Measurements from ENCODE around the gene CELF1. TPM values are rescaled to one million over a fixed set of nuclear protein-coding genes. Genes with fewer than 3 reads are reported as not detected.
A peak's percentile ranks its signal among the peaks of the same experiment; 100 is the strongest.

The CELF1 gene
- total RNA-seq, 2 experiments from 2014 or later = 108 to 118 TPM

DNA sequence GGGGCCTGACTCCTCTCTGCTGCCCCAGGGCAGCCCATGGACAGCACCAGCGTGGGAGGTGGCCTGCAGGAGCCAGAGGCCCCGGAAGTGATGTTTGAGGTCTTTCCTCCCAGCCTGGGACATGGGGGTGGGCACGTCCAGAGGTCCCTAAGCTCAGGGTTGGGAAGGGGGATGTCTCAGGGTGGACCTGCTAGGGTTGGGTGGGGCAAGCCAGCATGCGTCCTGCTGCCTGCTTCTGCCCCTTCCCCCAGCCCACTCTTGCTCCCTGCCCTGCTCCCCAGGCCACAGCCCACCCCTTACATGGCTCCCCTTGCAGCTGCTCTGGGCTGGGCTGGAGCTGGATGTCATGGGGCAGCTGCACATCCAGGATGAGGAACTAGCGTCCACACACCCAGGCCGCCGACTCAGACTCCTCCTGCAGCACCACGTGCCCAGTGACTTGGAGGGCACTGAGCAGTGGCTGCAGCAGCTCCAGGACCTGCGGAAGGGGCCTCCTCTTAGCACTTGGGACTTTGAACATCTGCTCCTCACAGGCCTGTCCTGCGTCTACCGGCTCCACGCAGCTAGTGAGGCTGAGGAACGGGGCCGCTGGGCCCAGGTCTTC is 34.9 kb upstream of the CELF1 start:
- H3K27ac Mint-ChIP-seq = no peak overlapping the region
- H3K4me3 Mint-ChIP-seq = no peak overlapping the region
- H3K9me3 Mint-ChIP-seq (ENCODE audit: low read depth) = no peaks in the 10 kb centered on the region
- CTCF ChIA-PET = no interaction called here
- ATAC-seq = no peak
- DNase-seq = no peak
- H3K27me3 Mint-ChIP-seq = peaks cover 7% of the 10 kb centered on the region
- H3K36me3 Mint-ChIP-seq = peaks cover 10% of the 10 kb centered on the region
- H3K4me1 Mint-ChIP-seq = peaks cover 24% of the 10 kb centered on the region

GRCh38 chr11:47587039-47587716 is 34.2 kb upstream of the CELF1 start:
- CTCF ChIA-PET = interaction anchor here (1.0 kb wide), 1 partner anchor 30 kb away, joined by 3 read pairs; no protein-coding TSS in a partner anchor
- H3K4me3 Mint-ChIP-seq = no peak overlapping the region
- H3K9me3 Mint-ChIP-seq (ENCODE audit: low read depth) = no peaks in the 10 kb centered on the region
- DNase-seq = no peak
- peaks cover 14% of the 10 kb centered on the region for H3K36me3 Mint-ChIP-seq
- ATAC-seq = no peak
- peaks cover 18% of the 10 kb centered on the region for H3K4me1 Mint-ChIP-seq
- peaks cover under 1% of the 10 kb centered on the region for H3K27me3 Mint-ChIP-seq
- H3K27ac Mint-ChIP-seq = no peak overlapping the region

DNA sequence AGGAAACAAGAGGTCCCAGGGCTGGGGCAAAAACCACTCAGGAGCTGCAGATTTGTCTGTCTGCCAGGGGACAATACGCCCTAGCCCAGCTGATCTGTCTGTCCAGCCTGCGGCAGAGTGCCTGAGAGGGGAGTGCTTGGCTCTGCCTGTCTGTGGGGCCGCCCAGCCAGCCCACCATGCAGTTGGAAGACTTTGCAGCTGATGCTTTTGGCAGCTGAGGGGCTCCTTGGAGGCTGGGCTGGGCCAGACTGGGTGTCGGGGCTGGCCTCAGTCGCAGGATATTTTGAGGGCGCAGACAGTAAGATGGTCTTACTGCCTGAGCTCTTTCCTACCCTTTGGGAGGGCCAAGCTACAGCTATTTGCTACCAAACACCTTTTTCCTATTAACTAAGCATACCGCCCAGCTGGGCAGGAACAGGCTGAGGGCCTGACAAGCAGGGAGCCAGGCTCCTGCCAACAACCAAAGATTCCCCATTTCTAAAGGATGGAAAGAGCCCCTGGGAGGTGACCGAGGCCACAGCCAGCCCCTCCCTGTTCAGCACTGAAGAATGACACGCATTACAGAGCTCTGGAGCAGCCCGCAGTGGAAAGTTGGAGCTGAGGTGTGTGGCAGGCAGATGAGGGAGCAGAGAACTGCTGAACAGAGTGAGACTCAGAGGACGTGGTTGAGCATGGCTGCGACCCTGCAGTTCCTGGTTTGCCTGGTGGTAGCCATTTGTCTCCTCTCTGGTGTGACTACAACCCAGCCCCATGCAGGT is 33.3 kb upstream of the CELF1 start, which contains the start of gene FAM180B:
TSS of gene FAM180B (plus strand) at position 581 of the 758 bp plus-strand sequence. CDS start at position 672, 91 bp downstream.
- peaks cover 23% of the 10 kb centered on the region for H3K36me3 Mint-ChIP-seq
- no peak for ATAC-seq
- CTCF ChIA-PET = interaction anchor here (1.0 kb wide), 1 partner anchor 31 kb away, joined by 3 read pairs; no protein-coding TSS in a partner anchor

GRCh38 chr11:47583844-47584243 is 30.9 kb upstream of the CELF1 start:
- H3K27me3 Mint-ChIP-seq = no peaks in the 10 kb centered on the region
- ATAC-seq (no peak), DNase-seq (no peak)
- peaks cover 32% of the 10 kb centered on the region for H3K36me3 Mint-ChIP-seq
- CTCF ChIA-PET = no interaction called here
- H3K4me1 Mint-ChIP-seq = peaks cover 25% of the 10 kb centered on the region
- H3K9me3 Mint-ChIP-seq (ENCODE audit: low read depth) = no peaks in the 10 kb centered on the region
- H3K27ac Mint-ChIP-seq = no peak overlapping the region
- no peak overlapping the region for H3K4me3 Mint-ChIP-seq

More for the DNA sequence above, 33.3 kb upstream of the CELF1 start, which contains the start of gene FAM180B:
- H3K9me3 Mint-ChIP-seq (ENCODE audit: low read depth) = no peaks in the 10 kb centered on the region
- no peak for DNase-seq
- no peak within 1 kb of the TSS for H3K4me3 Mint-ChIP-seq
- no peaks in the 10 kb centered on the region for H3K27me3 Mint-ChIP-seq
- no peak within 1 kb of the TSS for H3K27ac Mint-ChIP-seq
- peaks cover 10% of the 10 kb centered on the region for H3K4me1 Mint-ChIP-seq

- Mint-ChIP-seq H3K4me3 (peak within 1 kb of the TSS; percentile 99), H3K27ac (peak within 1 kb of the TSS; percentile 99), H3K36me3 (peaks cover 53% of the 10 kb centered on the region), H3K27me3 (no peaks in the 10 kb centered on the region), H3K4me1 (peaks cover 46% of the 10 kb centered on the region), H3K9me3 (ENCODE audit: low read depth) (no peaks in the 10 kb centered on the region)
- ATAC-seq (peak; percentile 97), DNase-seq (peak; percentile 91)
- CTCF ChIA-PET = interaction anchor here (1.3 to 2.0 kb wide), 4 partner anchors 14 to 167 kb away, joined by 3 to 19 read pairs (median 4); partner anchors contain the start of gene CELF1
Measured at GRCh38 chr11:47578524-47579494, 25.9 kb upstream of the CELF1 start, which contains the start of the genes KBTBD4 and NDUFS3. Gene KBTBD4 (minus strand): TSS chr11:47578970. CDS start chr11:47578951, 19 bp downstream. Gene NDUFS3 (plus strand): TSS chr11:47579074. CDS start chr11:47579092, 18 bp downstream.

- Mint-ChIP-seq H3K27ac (peak overlapping the region; percentile 99), H3K9me3 (ENCODE audit: low read depth) (no peaks in the 10 kb centered on the region), H3K27me3 (no peaks in the 10 kb centered on the region), H3K4me1 (peaks cover 42% of the 10 kb centered on the region), H3K4me3 (peak overlapping the region; percentile 99), H3K36me3 (peaks cover 61% of the 10 kb centered on the region)
- DNase-seq = no peak
- ATAC-seq = no peak
- CTCF ChIA-PET = interaction anchor here (0.9 to 2.0 kb wide), 5 partner anchors 11 to 46 kb away, joined by 3 to 19 read pairs (median 4); partner anchors contain the start of gene CELF1
Measured at GRCh38 chr11:47577460-47578041, 24.6 kb upstream of the CELF1 start.

DNA sequence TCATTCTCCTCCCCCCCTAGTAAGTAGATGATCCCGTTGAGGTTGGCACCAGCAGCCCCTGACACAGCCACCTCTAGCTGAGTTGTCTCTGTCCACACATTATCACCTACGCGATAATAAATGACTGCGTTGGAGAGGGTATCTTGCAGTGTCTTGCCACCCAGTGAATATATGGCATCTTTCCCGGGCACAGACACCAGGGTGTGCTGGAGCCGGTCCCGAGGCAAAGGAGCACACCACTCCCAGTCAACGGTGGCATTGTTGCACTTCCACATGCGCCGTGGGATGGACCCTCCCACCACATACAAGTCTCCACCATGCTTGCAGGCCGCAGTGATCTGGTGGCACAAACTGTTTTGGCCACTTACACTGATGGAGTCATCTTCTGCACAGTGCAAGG is 20.4 kb upstream of the CELF1 start:
- no peak overlapping the region for H3K4me3 Mint-ChIP-seq
- peaks cover 57% of the 10 kb centered on the region for H3K36me3 Mint-ChIP-seq
- no peaks in the 10 kb centered on the region for H3K27me3 Mint-ChIP-seq
- CTCF ChIA-PET = interaction anchor here (0.6 to 1.4 kb wide), 3 partner anchors 9 to 21 kb away, joined by 3 to 7 read pairs (median 5); partner anchors contain the start of gene CELF1
- DNase-seq = no peak
- H3K9me3 Mint-ChIP-seq (ENCODE audit: low read depth) = no peaks in the 10 kb centered on the region
- H3K27ac Mint-ChIP-seq = no peak overlapping the region
- peaks cover 26% of the 10 kb centered on the region for H3K4me1 Mint-ChIP-seq
- ATAC-seq = no peak

DNA sequence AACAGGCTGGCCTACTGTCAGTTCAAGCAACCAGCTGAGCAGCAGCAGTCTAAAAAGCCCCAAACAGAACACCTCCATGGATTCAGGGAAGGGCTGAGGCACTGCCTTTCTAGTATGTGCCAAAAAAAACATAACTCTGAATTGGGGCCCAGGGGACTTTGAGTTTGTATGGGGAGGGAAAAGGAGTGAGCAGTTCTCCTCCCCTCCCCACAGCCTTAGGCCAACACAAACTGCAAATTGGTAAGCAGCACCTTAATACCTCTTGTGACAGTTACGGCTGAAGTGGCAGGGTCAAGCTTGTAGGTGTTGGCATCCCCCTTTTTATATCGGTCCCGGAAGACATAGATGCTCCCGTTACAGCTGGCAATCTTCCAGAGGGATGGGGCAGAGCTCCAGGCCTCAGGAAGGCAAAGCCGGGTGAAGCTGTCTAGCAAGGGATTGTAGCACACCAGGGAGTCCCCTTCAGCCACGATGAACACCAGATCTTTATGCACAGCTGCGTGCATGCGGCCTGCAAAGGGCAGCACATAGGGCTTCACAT is 19.9 kb upstream of the CELF1 start:
- ATAC-seq (no peak), DNase-seq (no peak)
- H3K4me1 Mint-ChIP-seq = peaks cover 22% of the 10 kb centered on the region
- H3K27ac Mint-ChIP-seq = no peak overlapping the region
- no peaks in the 10 kb centered on the region for H3K9me3 Mint-ChIP-seq (ENCODE audit: low read depth)
- CTCF ChIA-PET = interaction anchor here (0.9 to 1.3 kb wide), 2 partner anchors 9 to 20 kb away, joined by 3 to 7 read pairs; partner anchors contain the start of gene CELF1
- H3K36me3 Mint-ChIP-seq = peaks cover 57% of the 10 kb centered on the region
- no peaks in the 10 kb centered on the region for H3K27me3 Mint-ChIP-seq
- H3K4me3 Mint-ChIP-seq = no peak overlapping the region

GRCh38 chr11:47571895-47572294 is 19.0 kb upstream of the CELF1 start:
- no peak overlapping the region for H3K27ac Mint-ChIP-seq
- H3K4me1 Mint-ChIP-seq = peaks cover 14% of the 10 kb centered on the region
- DNase-seq = no peak
- CTCF ChIA-PET = interaction anchor here (1.3 kb wide), 1 partner anchor 19 kb away, joined by 3 read pairs; the partner anchor contains the start of gene CELF1
- no peaks in the 10 kb centered on the region for H3K27me3 Mint-ChIP-seq
- no peak overlapping the region for H3K4me3 Mint-ChIP-seq
- no peaks in the 10 kb centered on the region for H3K9me3 Mint-ChIP-seq (ENCODE audit: low read depth)
- H3K36me3 Mint-ChIP-seq = peaks cover 54% of the 10 kb centered on the region
- ATAC-seq = no peak

GRCh38 chr11:47571357-47571729 is 18.4 kb upstream of the CELF1 start:
- Mint-ChIP-seq H3K36me3 (peaks cover 50% of the 10 kb centered on the region), H3K4me3 (no peak overlapping the region), H3K9me3 (ENCODE audit: low read depth) (no peaks in the 10 kb centered on the region), H3K4me1 (peaks cover 16% of the 10 kb centered on the region), H3K27ac (no peak overlapping the region), H3K27me3 (no peaks in the 10 kb centered on the region)
- no peak for DNase-seq
- CTCF ChIA-PET = interaction anchor here (1.3 kb wide), 1 partner anchor 18 kb away, joined by 3 read pairs; the partner anchor contains the start of gene CELF1
- no peak for ATAC-seq

DNA sequence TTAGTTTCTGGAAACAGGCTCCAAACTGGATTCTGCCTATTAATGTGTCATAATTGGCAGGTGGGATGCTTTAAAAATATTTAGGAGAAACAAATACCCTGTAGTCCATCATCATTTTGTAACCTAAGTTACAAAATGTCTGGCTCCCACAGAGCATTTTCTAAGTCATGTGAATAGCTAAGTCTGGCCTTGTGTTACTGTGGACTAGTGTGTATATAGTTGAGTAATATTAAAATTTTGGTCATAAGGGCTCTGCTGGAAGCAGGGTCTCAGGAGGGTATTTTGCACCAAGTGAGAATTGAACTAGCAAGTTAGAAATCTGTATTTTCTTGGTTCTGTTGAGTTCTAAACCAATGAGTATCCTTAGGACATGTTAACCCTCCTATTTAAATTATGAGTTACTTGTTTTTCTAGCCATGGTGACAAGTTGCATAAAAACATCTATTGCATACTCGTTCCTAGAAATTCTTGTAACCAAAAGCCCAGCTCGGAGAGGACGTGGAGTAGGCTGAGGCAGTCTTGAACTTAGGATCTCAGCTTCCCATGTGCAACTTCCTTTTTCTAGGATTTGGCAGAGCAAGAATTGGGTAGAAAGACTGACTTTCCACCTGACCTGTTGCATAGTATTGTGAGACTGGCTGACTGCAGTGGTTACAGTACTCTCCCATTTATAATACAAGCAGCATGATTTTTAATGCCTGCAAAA is 17.9 kb upstream of the CELF1 start:
- Mint-ChIP-seq H3K4me1 (peaks cover 17% of the 10 kb centered on the region), H3K36me3 (peaks cover 47% of the 10 kb centered on the region), H3K9me3 (ENCODE audit: low read depth) (no peaks in the 10 kb centered on the region), H3K27ac (no peak overlapping the region), H3K4me3 (no peak overlapping the region), H3K27me3 (no peaks in the 10 kb centered on the region)
- CTCF ChIA-PET = interaction anchor here (0.6 to 0.7 kb wide), 2 partner anchors 35 to 59 kb away, joined by 3 to 4 read pairs; no protein-coding TSS in a partner anchor
- no peak for DNase-seq
- no peak for ATAC-seq

Data from activated CD8-positive, alpha-beta memory T cell treated with anti-CD3 and anti-CD28 coated beads, Interleukin-2, amount 10 ng/mL, durations not matched to agents 7 days and 5 days (primary cell).